ENCODE measurements around the gene PRSS2. TPM values are rescaled to one million over a fixed set of nuclear protein-coding genes. Genes with fewer than 3 reads are reported as not detected.

The PRSS2 gene
- total RNA-seq, 4 donors from 2014 or later: not detected

DNA sequence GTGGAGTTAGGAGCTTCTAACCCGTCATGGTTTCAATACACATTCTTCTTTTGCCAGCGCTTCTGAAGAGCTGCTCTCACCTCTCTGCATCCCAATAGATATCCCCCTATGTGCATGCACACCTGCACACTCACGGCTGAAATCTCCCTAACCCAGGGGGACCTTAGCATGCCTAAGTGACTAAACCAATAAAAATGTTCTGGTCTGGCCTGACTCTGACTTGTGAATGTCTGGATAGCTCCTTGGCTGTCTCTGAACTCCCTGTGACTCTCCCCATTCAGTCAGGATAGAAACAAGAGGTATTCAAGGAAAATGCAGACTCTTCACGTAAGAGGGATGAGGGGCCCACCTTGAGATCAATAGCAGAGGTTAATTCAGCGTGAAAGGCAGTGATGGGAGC lies 22.4 kb downstream of the PRSS2 start:
- in situ Hi-C loops (cut with MboI; ENCODE audit: low pct_ligation_motif_present in 1 of 4, low pct_unique_long_range_greater_than_20kb in 1 of 4, low sequenced_read_pairs in 3 of 4): loop anchor here in 1 of 4 donors (25.0 kb wide), 1 partner anchor 156 kb away; no protein-coding TSS in a partner anchor
- no peak for DNase-seq
- no peaks in the 10 kb centered on the region for H3K36me3 ChIP-seq
- no peaks in the 10 kb centered on the region for H3K9me3 ChIP-seq
- H3K27ac ChIP-seq: no peak overlapping the region
- H3K4me3 ChIP-seq: no peak overlapping the region
- 86% methylated on average over 5 of the region's 5 CpGs; no CpG with 5 or more reads in 1 of the 2 donors for WGBS, 2 donors (ENCODE audit: low coverage in 1 of 2)
- intact Hi-C loops (cut with DNase I; ENCODE audit: low total_unique reads): no loop called here
- H3K4me1 ChIP-seq: peaks cover 0 to 17% (median 8%) of the 10 kb centered on the region in 4 donors
- no peak for TF ChIP-seq POLR2AphosphoS5 (IDR thresholded peaks at IDR 0.05)
- TF ChIP-seq EP300 (IDR thresholded peaks at IDR 0.05; ENCODE audit: low read depth): no peak
- no peak for TF ChIP-seq POLR2A (IDR thresholded peaks at IDR 0.05)
- no peak for TF ChIP-seq CTCF (IDR thresholded peaks at IDR 0.05)
- peaks cover 32% of the 10 kb centered on the region for H3K27me3 ChIP-seq

GRCh38 chr7:142795339-142795863 lies 24.6 kb downstream of the PRSS2 start:
- peaks cover 55% of the 10 kb centered on the region for H3K27me3 ChIP-seq
- no peak overlapping the region for H3K4me3 ChIP-seq
- TF ChIP-seq CTCF (IDR thresholded peaks at IDR 0.05) (no peak), POLR2A (IDR thresholded peaks at IDR 0.05) (peak; percentile 47), POLR2AphosphoS5 (IDR thresholded peaks at IDR 0.05) (peak in 1 of 3 donors; percentile 30)
- peak overlapping the region in 1 of 4 donors; percentile 73 for H3K27ac ChIP-seq
- no peaks in the 10 kb centered on the region for H3K9me3 ChIP-seq
- in situ Hi-C loops (cut with MboI; ENCODE audit: low pct_ligation_motif_present in 1 of 4, low pct_unique_long_range_greater_than_20kb in 1 of 4, low sequenced_read_pairs in 3 of 4) (loop anchor here in 1 of 4 donors (25.0 kb wide), 1 partner anchor 158 kb away; no protein-coding TSS in a partner anchor), intact Hi-C loops (cut with DNase I; ENCODE audit: low total_unique reads) (no loop called here)
- H3K36me3 ChIP-seq: no peaks in the 10 kb centered on the region
- peaks cover 0 to 17% (median 8%) of the 10 kb centered on the region in 4 donors for H3K4me1 ChIP-seq
- WGBS, 2 donors (ENCODE audit: low coverage in 1 of 2): 54% methylated on average over 5 of the region's 5 CpGs; no CpG with 5 or more reads in 1 of the 2 donors
- peak; percentile 27 for DNase-seq

- no peak for DNase-seq
- Histone ChIP-seq H3K9me3 (no peaks in the 10 kb centered on the region), H3K4me1 (peaks cover 0 to 17% (median 8%) of the 10 kb centered on the region in 4 donors), H3K4me3 (peak overlapping the region in 2 of 4 donors; percentile 29 to 44), H3K27ac (peak overlapping the region; percentile 46 to 73 (median 62)), H3K36me3 (no peaks in the 10 kb centered on the region), H3K27me3 (peaks cover 59% of the 10 kb centered on the region)
- WGBS, 2 donors (ENCODE audit: low coverage in 1 of 2): 41 to 60% methylated on average over 4 to 9 of the region's 9 CpGs
- in situ Hi-C loops (cut with MboI; ENCODE audit: low pct_ligation_motif_present in 1 of 4, low pct_unique_long_range_greater_than_20kb in 1 of 4, low sequenced_read_pairs in 3 of 4): loop anchor here in 1 of 4 donors (25.0 kb wide), 1 partner anchor 159 kb away; no protein-coding TSS in a partner anchor
- intact Hi-C loops (cut with DNase I; ENCODE audit: low total_unique reads): no loop called here
- TF ChIP-seq CTCF (IDR thresholded peaks at IDR 0.05) (no peak), POLR2AphosphoS5 (IDR thresholded peaks at IDR 0.05) (no peak), POLR2A (IDR thresholded peaks at IDR 0.05) (no peak), EP300 (IDR thresholded peaks at IDR 0.05; ENCODE audit: low read depth) (no peak)
Observed at GRCh38 chr7:142796001-142796500, 25.3 kb downstream of the PRSS2 start.

DNA sequence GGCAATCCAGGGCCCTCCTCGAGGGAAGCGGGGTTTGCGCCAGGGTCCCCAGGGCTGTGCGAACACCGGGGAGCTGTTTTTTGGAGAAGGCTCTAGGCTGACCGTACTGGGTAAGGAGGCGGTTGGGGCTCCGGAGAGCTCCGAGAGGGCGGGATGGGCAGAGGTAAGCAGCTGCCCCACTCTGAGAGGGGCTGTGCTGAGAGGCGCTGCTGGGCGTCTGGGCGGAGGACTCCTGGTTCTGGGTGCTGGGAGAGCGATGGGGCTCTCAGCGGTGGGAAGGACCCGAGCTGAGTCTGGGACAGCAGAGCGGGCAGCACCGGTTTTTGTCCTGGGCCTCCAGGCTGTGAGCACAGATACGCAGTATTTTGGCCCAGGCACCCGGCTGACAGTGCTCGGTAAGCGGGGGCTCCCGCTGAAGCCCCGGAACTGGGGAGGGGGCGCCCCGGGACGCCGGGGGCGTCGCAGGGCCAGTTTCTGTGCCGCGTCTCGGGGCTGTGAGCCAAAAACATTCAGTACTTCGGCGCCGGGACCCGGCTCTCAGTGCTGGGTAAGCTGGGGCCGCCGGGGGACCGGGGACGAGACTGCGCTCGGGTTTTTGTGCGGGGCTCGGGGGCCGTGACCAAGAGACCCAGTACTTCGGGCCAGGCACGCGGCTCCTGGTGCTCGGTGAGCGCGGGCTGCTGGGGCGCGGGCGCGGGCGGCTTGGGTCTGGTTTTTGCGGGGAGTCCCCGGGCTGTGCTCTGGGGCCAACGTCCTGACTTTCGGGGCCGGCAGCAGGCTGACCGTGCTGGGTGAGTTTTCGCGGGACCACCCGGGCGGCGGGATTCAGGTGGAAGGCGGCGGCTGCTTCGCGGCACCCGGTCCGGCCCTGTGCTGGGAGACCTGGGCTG lies 26.0 kb downstream of the PRSS2 start:
- H3K27me3 ChIP-seq: peaks cover 59% of the 10 kb centered on the region
- no peak for DNase-seq

More for the DNA sequence above, 26.0 kb downstream of the PRSS2 start:
- in situ Hi-C loops (cut with MboI; ENCODE audit: low pct_ligation_motif_present in 1 of 4, low pct_unique_long_range_greater_than_20kb in 1 of 4, low sequenced_read_pairs in 3 of 4) (loop anchor here in 1 of 4 donors (25.0 kb wide), 1 partner anchor 159 kb away; no protein-coding TSS in a partner anchor), intact Hi-C loops (cut with DNase I; ENCODE audit: low total_unique reads) (no loop called here)
- H3K27ac ChIP-seq: peak overlapping the region; percentile 46 to 73 (median 62)
- 10% methylated on average over 55 of the region's 74 CpGs; no CpG with 5 or more reads in 1 of the 2 donors for WGBS, 2 donors (ENCODE audit: low coverage in 1 of 2)
- peak overlapping the region; percentile 4 to 44 (median 18) for H3K4me3 ChIP-seq
- H3K36me3 ChIP-seq: no peaks in the 10 kb centered on the region
- H3K9me3 ChIP-seq: no peaks in the 10 kb centered on the region
- no peak for TF ChIP-seq POLR2AphosphoS5 (IDR thresholded peaks at IDR 0.05)
- TF ChIP-seq POLR2A (IDR thresholded peaks at IDR 0.05): no peak
- TF ChIP-seq CTCF (IDR thresholded peaks at IDR 0.05): no peak
- no peak for TF ChIP-seq EP300 (IDR thresholded peaks at IDR 0.05; ENCODE audit: low read depth)
- H3K4me1 ChIP-seq: peaks cover 0 to 17% (median 8%) of the 10 kb centered on the region in 4 donors

Measured in transverse colon (tissue), 4 donors.